SH-SY5Y (cell line): ENCODE data around the gene ADNP2.

Experiments used
- GATA2 ChIP-seq: IDR thresholded peaks from 2 replicates; pipeline ENCODE4 v1.6.1; 2011; ENCODE audit warnings: mild to moderate bottlenecking, low read depth, low read length
- GATA3 ChIP-seq: IDR thresholded peaks from 2 replicates; pipeline ENCODE4 v1.6.1; 2011; ENCODE audit warnings: low read depth, mild to moderate bottlenecking, low read length, moderate library complexity

- TF ChIP-seq GATA3: no peak
- no peak for TF ChIP-seq GATA2
These were observed 57.2 kb downstream of the ADNP2 start for GRCh38 chr18:80166240-80166639.
